Eye (tissue), 1 donor: ENCODE data around the gene AGO3.
"Not testable (repeated sequence)": the region's sequence is repeated elsewhere in the genome, so short reads cannot be mapped to it uniquely, and the experiment has no call there.

Source experiments
- DNase-seq: peaks from one replicate; pipeline ENCODE4 v3.0.0-alpha.2; 2015

Gene AGO3

GRCh38 chr1:36014722-36015220 lies 83.9 kb downstream of the AGO3 start:
- no peak for DNase-seq

DNA sequence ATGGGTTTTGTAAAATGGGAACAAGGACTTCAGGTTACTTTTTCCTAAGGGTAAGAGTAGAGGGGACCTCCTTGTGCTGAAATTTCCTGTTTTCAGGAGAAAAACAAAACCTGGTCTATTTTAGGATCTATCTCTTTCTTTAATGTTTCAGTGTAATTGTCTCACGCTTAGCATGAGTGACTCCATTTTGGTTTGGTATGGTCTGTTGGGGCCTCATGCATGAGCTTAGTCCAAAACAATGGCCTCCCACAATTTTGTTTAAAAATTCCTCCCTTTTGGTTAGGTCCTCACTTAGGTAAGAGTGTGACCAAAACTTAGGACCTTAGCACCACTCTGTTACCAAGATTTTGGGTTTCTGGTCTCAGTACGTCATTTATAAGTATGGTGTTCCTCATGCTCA lies 85.8 kb downstream of the AGO3 start:
- no peak for DNase-seq

GRCh38 chr1:36023098-36023769 lies 92.3 kb downstream of the AGO3 start:
- no peak for DNase-seq

- not testable (repeated sequence) for DNase-seq
Measured at GRCh38 chr1:36024024-36024423, 93.1 kb downstream of the AGO3 start.

DNA sequence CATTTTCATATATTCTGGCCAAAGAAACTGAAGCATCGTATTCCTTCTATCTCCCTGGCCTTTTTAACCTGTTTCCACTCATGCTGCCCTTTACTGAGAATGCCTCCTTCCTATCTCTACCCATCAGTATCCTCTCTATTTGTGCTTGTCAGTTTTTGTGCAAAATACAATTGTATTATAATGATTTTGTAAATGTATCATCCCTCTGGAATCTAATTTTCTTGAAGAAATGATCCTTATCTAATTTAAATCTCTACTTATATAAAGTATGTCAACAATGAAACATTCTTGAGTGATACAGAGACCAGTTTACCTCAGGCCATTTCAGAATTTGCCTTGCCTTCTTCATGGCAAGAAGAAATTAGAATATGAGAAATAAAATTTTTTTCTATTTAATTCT lies 93.9 kb downstream of the AGO3 start:
- no peak for DNase-seq

DNA sequence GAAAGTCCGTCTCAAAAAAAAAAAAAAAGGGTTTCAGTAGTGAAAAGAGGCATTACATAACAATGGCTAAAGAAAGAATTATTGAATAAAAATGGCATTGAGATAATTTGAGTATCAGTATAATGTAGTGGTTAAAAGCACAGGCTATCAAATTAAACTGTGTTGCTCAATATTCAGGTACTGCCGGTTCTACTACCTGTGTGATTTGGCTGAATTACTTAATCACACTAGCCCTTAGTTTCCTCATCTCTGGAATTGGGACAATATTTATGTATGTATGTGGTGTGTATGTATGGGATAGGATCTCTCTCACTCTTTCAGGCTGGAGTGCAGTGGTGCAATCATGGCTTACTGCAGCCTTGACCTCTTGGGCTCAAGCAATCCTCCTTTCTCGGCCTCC lies 96.9 kb downstream of the AGO3 start:
- DNase-seq = no peak

DNA sequence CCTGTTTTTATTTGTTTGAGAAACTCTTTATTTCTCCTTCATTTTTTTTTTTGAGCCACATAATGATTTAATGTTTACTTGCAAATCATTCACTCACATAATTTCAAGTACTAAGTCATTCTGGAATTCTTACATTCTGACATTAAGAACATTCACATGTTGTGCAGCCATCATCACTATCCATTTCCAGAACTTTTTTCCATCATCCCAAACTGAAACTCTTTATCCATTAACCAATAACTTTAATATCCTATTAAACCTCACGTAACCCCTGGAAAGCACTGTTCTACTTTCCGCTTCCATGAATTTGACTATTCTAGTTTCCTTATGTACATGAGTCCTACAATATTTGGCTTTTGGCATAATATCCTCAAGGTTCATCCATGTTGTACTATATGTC lies 100.5 kb downstream of the AGO3 start:
- no peak for DNase-seq

DNA sequence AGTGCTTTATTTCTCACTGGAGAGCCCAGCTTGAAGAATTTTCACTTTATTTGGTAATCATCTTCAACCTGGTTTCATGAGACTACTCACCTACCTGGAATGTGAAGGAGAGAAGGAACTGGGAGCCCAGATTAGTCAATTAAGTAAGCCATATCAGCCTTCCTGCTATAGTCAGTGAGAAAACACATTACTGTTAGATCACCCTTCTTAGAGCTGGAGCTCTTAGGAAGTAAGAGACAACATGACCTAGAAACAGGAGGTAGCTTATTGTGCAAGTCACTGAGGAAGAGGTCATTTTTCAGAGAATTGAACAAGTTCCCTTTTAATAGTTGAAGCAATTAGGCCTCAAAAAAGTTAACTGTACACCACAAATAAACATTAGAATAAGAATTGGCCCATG lies 103.8 kb downstream of the AGO3 start:
- no peak for DNase-seq

GRCh38 chr1:36035154-36035553 lies 104.2 kb downstream of the AGO3 start:
- no peak for DNase-seq

- DNase-seq = no peak
Measured at GRCh38 chr1:36040238-36040637, 109.3 kb downstream of the AGO3 start.

DNA sequence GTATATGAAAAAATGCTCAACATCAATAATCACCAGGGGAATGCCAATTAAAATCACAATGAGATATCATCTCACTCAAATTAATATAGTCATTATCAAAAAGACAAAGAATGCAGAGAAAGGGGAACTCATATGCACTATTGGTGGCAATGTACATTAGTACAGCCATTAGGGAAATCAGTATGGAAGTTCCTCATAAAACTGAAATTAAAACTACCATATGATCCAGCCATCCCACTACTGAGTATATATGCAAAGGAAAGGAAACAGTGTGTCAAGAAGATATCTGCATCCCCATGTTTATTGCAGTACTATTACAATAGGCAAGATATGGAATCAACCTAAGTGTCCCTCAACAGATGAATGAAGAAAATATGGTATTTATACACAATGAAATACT lies 120.9 kb downstream of the AGO3 start:
- DNase-seq = no peak

DNA sequence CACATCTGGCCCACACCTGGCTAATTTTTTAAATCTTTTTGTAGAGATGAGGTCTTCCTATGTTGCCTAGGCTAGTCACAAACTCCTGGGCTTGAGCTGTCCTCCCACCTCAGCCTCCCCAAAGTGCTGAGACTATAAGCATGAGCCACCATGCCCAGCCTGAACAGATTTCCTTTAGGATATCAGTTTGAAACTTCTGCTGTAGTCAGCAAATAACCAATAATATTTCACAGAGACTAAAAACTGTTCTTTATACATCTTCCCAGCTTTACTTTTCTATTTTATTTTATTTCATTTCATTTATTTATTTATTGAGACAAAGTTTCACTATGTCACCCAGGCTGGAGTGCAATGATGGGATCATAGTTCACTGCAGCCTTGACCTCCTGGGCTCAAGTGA lies 123.1 kb downstream of the AGO3 start:
- DNase-seq = no peak

DNA sequence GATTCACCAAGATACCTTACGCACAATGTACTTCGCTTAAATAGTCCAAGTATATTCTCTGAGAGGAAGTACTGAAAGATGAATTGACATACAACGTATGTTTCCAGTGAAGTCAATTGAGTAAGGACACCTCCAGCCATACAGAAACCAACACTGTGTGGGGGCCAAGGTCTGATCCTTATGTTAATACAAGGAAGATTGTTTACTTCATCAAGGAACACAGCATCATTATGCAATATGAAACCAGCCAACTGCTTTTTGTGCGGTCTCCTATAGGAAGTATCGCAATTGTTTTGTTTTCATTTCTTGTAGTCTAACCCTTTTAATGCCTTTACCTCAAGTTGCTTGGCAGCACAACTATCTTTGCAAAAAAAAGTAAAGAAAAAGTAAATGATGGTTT lies 124.8 kb downstream of the AGO3 start:
- DNase-seq = no peak

DNA sequence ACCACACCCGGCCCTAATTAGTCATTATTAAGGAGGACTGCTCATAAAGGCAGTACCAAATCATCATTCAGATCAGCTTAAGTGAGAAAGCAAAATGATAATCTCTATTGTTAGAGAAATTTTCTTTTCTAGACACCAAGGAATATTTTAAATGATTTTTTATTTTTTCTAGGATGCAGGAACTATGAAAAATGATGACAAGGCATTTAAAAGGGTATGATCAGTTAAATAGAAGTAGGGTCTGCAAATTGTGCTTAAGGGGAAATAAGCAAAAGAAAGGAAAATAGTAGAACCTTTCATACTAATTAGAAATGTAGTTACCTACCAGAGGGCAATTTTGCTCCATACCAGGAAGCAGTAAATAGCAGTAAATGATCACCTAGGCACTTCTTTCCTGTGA lies 131.4 kb downstream of the AGO3 start:
- no peak for DNase-seq

- DNase-seq = no peak
Measured at GRCh38 chr1:36067871-36068270, 137.0 kb downstream of the AGO3 start.

DNA sequence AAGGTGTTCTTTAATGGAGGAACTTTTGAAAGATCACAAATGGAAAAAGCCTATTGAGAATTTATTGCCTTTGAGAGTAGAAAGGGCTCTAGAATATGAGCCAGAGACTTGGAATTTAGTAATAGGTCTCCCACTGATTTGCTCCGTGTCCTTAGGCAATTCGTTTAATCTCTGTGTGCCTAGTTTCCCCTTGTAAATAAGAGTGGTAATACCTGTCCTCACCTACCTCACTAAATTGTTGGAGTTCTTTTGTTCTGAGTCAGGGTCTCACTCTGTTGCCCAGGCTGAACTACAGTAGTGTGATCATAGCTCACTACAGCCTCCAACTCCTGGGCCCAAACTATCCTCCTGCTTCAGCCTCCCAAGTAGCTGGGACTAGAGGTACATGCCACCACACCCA lies 138.0 kb downstream of the AGO3 start:
- no peak for DNase-seq

DNA sequence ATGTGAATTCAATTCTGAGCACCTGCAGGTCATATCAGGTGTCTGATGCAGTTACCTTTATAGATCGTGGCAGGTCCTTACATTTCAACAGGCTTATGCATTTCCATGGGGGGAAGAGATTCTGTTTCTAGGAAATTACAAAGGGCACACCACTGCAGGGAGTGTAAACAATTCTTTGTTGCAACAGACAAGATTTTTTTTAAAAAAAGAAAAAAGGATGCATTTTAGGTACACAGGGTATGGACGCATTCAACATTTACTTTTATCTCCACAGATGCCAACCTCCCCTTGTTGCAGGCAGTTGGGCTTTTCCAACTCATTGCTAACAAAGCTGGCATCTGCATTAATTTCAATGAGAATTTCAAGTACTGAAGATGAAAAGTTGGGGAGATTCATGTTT lies 139.4 kb downstream of the AGO3 start:
- DNase-seq = no peak

- DNase-seq = no peak
Measured at GRCh38 chr1:36076979-36077573, 146.2 kb downstream of the AGO3 start.

GRCh38 chr1:36080236-36080635 lies 149.3 kb downstream of the AGO3 start:
- DNase-seq = no peak

DNA sequence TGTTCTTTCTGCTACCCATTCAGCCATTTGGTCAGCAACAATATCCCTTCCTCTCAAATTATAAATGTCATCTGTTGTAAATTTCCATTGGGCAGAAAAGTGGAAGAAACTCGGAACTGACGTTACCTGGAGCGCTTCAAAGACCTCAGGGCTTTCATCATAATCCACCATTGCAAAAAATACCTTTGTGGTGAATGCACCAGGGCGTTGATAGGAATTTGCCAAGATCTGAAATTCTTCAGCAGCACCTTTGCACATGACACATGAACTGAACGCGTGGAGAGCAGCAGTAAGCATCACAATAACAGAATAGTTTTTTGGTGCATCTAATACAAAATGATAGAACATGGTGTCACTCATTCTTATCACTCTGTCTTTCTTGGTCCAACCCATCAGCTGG lies 149.9 kb downstream of the AGO3 start:
- no peak for DNase-seq

DNA sequence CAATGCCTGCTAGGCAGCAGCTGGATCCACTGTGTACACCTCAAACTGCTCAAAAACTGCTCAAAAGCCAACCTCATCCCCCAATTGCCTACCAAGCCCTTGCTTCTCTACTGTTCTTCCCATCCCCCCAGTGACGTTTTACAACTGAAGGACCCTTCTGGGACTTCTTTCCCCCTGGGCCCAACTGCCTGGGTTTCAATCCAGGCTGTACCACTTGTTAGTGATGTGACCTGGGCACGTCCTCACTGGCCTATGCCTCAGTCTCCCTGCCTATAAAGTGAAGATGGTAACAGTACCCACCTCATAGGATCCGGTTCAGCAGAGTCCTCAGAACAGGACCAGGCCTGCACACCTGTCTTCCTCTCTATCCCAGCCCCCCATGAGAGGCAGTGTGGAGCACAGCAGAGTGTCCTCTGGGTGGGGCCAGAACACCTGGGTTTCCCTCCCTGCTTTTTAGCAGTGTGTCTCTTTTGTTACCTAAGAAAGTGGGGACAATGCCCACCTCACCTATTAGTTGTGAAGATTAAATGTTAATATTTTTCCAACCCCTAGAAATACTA lies 151.1 kb downstream of the AGO3 start:
- DNase-seq = no peak

- DNase-seq = no peak
Measured at GRCh38 chr1:36083219-36083618, 152.3 kb downstream of the AGO3 start.

GRCh38 chr1:36083635-36084496 lies 153.0 kb downstream of the AGO3 start, which contains the start of gene TEKT2:
Gene TEKT2, plus strand, starts transcription at chr1:36084094. Its CDS starts 828 bp downstream, at chr1:36084922.
- DNase-seq = peak; percentile 96
